Cardiac fibroblast (primary cell): ENCODE measurements around the gene TMEM126A.
A peak's percentile ranks its signal among the peaks of the same experiment; 100 is the strongest.
"Not testable (repeated sequence)": the region's sequence is repeated elsewhere in the genome, so short reads cannot be mapped to it uniquely, and the experiment has no call there.

Experiments used
- DNase-seq, 2 donors: peaks; one replicate each; pipeline versions ENCODE4 v3.0.0 to v3.0.0-alpha.2; 2010; ENCODE audit warnings: low read depth in 2 of 2
- H3K4me3 ChIP-seq, 2 donors: replicated peaks in 1 of 2; 1 replicate in 1 of 2; 2 replicates in 1 of 2; pipeline ENCODE4 v1.5.1; 2011; ENCODE audit warnings: low read depth in 2 of 2, low read length in 2 of 2, mild to moderate bottlenecking in 2 of 2, moderate library complexity in 1 of 2
- TF ChIP-seq, protein P1 (sequence below): IDR thresholded peaks from one replicate; pipeline ENCODE4 v1.5.1; 2011; ENCODE audit warnings: low read depth, mild to moderate bottlenecking, low read length, inconsistent platforms

Gene TMEM126A

GRCh38 chr11:85647604-85648299 lies at the start of gene TMEM126A:
Gene TMEM126A, plus strand, starts transcription at chr11:85647967. Its CDS starts 2,289 bp downstream, at chr11:85650256.
- DNase-seq = peak; percentile 80 to 87
- TF ChIP-seq, protein P1, sequence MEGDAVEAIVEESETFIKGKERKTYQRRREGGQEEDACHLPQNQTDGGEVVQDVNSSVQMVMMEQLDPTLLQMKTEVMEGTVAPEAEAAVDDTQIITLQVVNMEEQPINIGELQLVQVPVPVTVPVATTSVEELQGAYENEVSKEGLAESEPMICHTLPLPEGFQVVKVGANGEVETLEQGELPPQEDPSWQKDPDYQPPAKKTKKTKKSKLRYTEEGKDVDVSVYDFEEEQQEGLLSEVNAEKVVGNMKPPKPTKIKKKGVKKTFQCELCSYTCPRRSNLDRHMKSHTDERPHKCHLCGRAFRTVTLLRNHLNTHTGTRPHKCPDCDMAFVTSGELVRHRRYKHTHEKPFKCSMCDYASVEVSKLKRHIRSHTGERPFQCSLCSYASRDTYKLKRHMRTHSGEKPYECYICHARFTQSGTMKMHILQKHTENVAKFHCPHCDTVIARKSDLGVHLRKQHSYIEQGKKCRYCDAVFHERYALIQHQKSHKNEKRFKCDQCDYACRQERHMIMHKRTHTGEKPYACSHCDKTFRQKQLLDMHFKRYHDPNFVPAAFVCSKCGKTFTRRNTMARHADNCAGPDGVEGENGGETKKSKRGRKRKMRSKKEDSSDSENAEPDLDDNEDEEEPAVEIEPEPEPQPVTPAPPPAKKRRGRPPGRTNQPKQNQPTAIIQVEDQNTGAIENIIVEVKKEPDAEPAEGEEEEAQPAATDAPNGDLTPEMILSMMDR = no peak
- H3K4me3 ChIP-seq = peak within 1 kb of the TSS; percentile 72 to 76

GRCh38 chr11:85599083-85599482 lies 48.7 kb upstream of the TMEM126A start:
- TF ChIP-seq, protein P1 = no peak
- H3K4me3 ChIP-seq = no peak overlapping the region
- DNase-seq = no peak

- TF ChIP-seq, protein P1 = no peak
- DNase-seq = peak; percentile 13 to 16
Observed at GRCh38 chr11:85602526-85603213, 45.1 kb upstream of the TMEM126A start.

GRCh38 chr11:85603220-85603619 lies 44.5 kb upstream of the TMEM126A start:
- no peak overlapping the region for H3K4me3 ChIP-seq
- DNase-seq = no peak
- TF ChIP-seq, protein P1 = no peak

More at GRCh38 chr11:85602526-85603213, 45.1 kb upstream of the TMEM126A start:
- no peak overlapping the region for H3K4me3 ChIP-seq

GRCh38 chr11:85606237-85606636 lies 41.5 kb upstream of the TMEM126A start:
- not testable (repeated sequence) for DNase-seq, H3K4me3 ChIP-seq

DNA sequence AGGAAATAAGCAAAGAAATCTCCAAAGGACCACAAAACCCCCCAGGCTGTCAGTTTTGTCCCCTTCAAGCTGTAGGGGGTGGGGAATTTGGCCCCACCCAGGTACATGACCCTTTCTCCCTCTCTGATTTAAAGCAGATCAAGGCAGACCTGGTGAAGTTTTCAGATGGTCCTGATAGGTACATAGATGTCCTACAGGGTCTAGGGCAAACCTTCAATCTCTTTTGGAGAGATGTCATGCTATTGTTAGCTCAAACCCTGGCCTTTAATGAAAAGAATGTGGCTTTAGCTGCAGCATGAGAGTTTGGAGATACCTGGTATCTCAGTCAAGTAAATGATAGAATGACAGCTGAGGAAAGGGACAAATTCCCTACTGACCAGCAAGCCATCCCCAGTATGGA lies 39.1 kb upstream of the TMEM126A start:
- H3K4me3 ChIP-seq, DNase-seq: not testable (repeated sequence)

DNA sequence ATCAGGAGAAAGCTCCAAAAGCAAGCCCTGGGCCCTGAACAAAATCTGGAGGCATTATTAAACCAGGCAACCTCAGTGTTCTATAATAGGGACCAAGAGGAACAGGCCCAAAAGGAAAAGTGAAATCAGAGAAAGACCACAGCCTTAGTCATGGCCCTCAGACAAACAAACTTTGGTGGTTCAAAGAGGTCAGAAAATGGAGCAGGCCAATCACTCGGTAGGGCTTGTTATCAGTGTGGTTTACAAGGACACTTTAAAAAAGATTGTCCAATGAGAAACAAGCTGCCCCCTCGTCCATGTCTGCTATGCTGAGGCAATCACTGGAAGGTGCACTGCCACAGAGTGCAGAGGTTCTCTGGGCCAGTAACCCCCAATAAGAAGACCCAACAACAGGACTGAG lies 38.5 kb upstream of the TMEM126A start:
- H3K4me3 ChIP-seq, DNase-seq: not testable (repeated sequence)

DNA sequence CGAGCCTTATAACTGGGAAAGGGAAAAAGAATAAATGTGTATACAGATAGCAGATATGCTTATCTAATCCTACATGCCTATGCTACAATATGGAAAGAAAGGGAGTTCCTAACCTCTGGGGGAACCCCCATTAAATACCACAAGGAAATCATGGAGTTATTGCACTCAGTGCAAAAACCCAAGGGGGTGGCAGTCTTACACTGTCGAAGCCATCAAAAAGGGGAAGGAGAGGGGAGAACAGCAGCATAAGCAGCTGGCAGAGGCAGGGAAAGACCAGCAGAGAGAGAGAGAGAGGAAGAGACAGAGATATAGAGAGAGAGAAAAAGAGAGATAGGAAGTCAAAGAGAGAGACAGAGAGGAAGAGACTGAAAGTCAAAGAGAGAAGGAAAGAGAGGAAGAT lies 36.1 kb upstream of the TMEM126A start:
- not testable (repeated sequence) for H3K4me3 ChIP-seq, DNase-seq

DNA sequence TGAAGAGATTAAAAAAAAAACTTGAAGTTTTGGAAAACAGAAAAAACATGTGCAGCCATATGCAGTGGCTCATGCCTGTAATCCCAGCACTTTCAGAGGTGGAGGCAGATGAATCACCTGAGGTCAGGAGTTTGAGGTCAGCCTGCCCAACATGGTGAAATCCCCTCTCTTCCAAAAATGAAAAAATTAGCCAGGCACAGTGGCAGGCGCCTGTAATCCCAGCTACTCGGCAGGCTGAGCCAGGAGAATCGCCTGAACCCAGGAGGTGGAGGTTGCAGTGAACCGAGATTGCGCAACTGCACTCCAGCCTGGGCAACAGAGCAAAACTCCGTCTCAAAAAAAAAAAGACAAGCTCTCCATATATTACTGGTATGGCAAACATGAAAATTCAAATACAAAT lies 28.3 kb upstream of the TMEM126A start:
- TF ChIP-seq, protein P1 = no peak
- H3K4me3 ChIP-seq = no peak overlapping the region
- DNase-seq = peak in 1 of 2 donors; percentile 14
